NB4 (cell line): Measurements from ENCODE around the gene CEMP1.

Source experiments
- CTCF ChIP-seq: IDR thresholded peaks from one replicate; pipeline ENCODE4 v1.5.1; 2012; ENCODE audit warnings: low read depth, low read length
- MAX ChIP-seq: IDR thresholded peaks from 2 replicates; pipeline ENCODE4 v1.6.1; 2011; ENCODE audit warnings: low read depth, low read length
- MYC ChIP-seq: IDR thresholded peaks from 2 replicates; pipeline ENCODE4 v1.6.1; 2011; ENCODE audit warnings: low read depth, low read length
- POLR2A ChIP-seq: IDR thresholded peaks from 2 replicates; pipeline ENCODE4 v1.6.1; 2011; ENCODE audit warnings: mild to moderate bottlenecking; ENCODE audit not compliant: insufficient read length; ENCODE audit errors: extremely low read depth

GRCh38 chr16:2497116-2497630, 34.0 kb downstream of the CEMP1 start:
- TF ChIP-seq CTCF (no peak), POLR2A (no peak), MAX (no peak), MYC (no peak)
